ENCODE measurements around the gene CCDC136. TPM values are rescaled to one million over a fixed set of nuclear protein-coding genes. Genes with fewer than 3 reads are reported as not detected.

CCDC136 gene
- 0.99 and 1.1 TPM in 2 replicates for total RNA-seq

- peak; percentile 26 to 35 for DNase-seq (ENCODE audit: low read depth in 2 of 2)
Observed at GRCh38 chr7:128791121-128791971, at the start of gene CCDC136. CCDC136 (plus strand) TSS chr7:128791968; CDS start chr7:128792412, 444 bp downstream.

- DNase-seq (ENCODE audit: low read depth in 2 of 2), result peak; percentile 4 to 24
Observed at GRCh38 chr7:128742206-128742605, 49.6 kb upstream of the CCDC136 start.

GRCh38 chr7:128743112-128743772 is 48.5 kb upstream of the CCDC136 start:
- peak in 1 of 2 donors; percentile 29 for DNase-seq (ENCODE audit: low read depth in 2 of 2)

- no peak for DNase-seq (ENCODE audit: low read depth in 2 of 2)
Observed at GRCh38 chr7:128744366-128744905, 47.3 kb upstream of the CCDC136 start.

GRCh38 chr7:128745706-128746105 is 46.1 kb upstream of the CCDC136 start:
- no peak for DNase-seq (ENCODE audit: low read depth in 2 of 2)

- DNase-seq (ENCODE audit: low read depth in 2 of 2), result no peak
Observed at GRCh38 chr7:128747327-128748079, 44.3 kb upstream of the CCDC136 start.

- DNase-seq (ENCODE audit: low read depth in 2 of 2), result no peak
Observed at GRCh38 chr7:128752251-128752650, 39.5 kb upstream of the CCDC136 start.

GRCh38 chr7:128755075-128755818 is 36.5 kb upstream of the CCDC136 start:
- no peak for DNase-seq (ENCODE audit: low read depth in 2 of 2)

GRCh38 chr7:128755819-128756476 is 35.8 kb upstream of the CCDC136 start:
- DNase-seq (ENCODE audit: low read depth in 2 of 2), result no peak

- no peak for DNase-seq (ENCODE audit: low read depth in 2 of 2)
Observed at GRCh38 chr7:128757203-128757602, 34.6 kb upstream of the CCDC136 start.

GRCh38 chr7:128758553-128758952 is 33.2 kb upstream of the CCDC136 start:
- no peak for DNase-seq (ENCODE audit: low read depth in 2 of 2)

- no peak for DNase-seq (ENCODE audit: low read depth in 2 of 2)
Observed at GRCh38 chr7:128759242-128759641, 32.5 kb upstream of the CCDC136 start.

- no peak for DNase-seq (ENCODE audit: low read depth in 2 of 2)
Observed at GRCh38 chr7:128763541-128763940, 28.2 kb upstream of the CCDC136 start.

GRCh38 chr7:128767475-128768110 is 24.2 kb upstream of the CCDC136 start:
- no peak for DNase-seq (ENCODE audit: low read depth in 2 of 2)

GRCh38 chr7:128770233-128770632 is 21.5 kb upstream of the CCDC136 start:
- DNase-seq (ENCODE audit: low read depth in 2 of 2), result peak in 1 of 2 donors; percentile 31

- no peak for DNase-seq (ENCODE audit: low read depth in 2 of 2)
Observed at GRCh38 chr7:128773604-128774003, 18.2 kb upstream of the CCDC136 start.

GRCh38 chr7:128774029-128774689 is 17.6 kb upstream of the CCDC136 start:
- no peak for DNase-seq (ENCODE audit: low read depth in 2 of 2)

- no peak for DNase-seq (ENCODE audit: low read depth in 2 of 2)
Observed at GRCh38 chr7:128774921-128775320, 16.8 kb upstream of the CCDC136 start.

GRCh38 chr7:128775744-128776474 is 15.9 kb upstream of the CCDC136 start, which contains the start of gene OPN1SW:
OPN1SW (minus strand) TSS chr7:128775794; CDS start chr7:128775781, 13 bp downstream.
- DNase-seq (ENCODE audit: low read depth in 2 of 2), result no peak
